Body of pancreas (tissue), 4 donors: ENCODE results near the gene ANKRD13B. TPM values are rescaled to one million over a fixed set of nuclear protein-coding genes. Genes with fewer than 3 reads are reported as not detected.

ENCODE experiments used
- ATAC-seq: fragments of 150-250 bp; one replicate; pipeline ENCODE4 v1.9.1; 2016
- DNase-seq, 4 donors: peaks; one replicate each; pipeline ENCODE4 v3.0.0-alpha.2; 2019
- H3K27ac ChIP-seq, 4 donors: fragments of 200-600 bp; sonication (generic); 1 replicate in 3 of 4; 2 replicates in 1 of 4; pipeline versions ENCODE4 v1.5.1 to v1.6.1; 2016 to 2019; ENCODE audit warnings: mild to moderate bottlenecking in 1 of 4, mixed read lengths in 1 of 4, moderate library complexity in 1 of 4
- H3K27me3 ChIP-seq, 2 donors: fragments of 200-600 bp; sonication (generic); one replicate each; pipeline ENCODE4 v1.6.0; 2016; ENCODE audit warnings: mild to moderate bottlenecking in 1 of 2
- H3K36me3 ChIP-seq, 2 donors: fragments of 200-600 bp; sonication (generic); replicated peaks in 1 of 2; 2 replicates each; pipeline ENCODE4 v1.5.1; 2016; ENCODE audit warnings: low read depth in 2 of 2; ENCODE audit not compliant: insufficient read depth in 1 of 2
- H3K4me1 ChIP-seq: fragments of 200-600 bp; sonication (generic); one replicate; pipeline ENCODE4 v1.6.0; 2016
- H3K4me3 ChIP-seq, 2 donors: fragments of 200-600 bp; sonication (generic); 1 replicate in 1 of 2; 2 replicates in 1 of 2; pipeline ENCODE4 v1.5.1; 2016 to 2019
- H3K9me3 ChIP-seq, 3 donors: fragments of 200-600 bp; sonication (generic); 1 replicate in 2 of 3; 2 replicates in 1 of 3; pipeline ENCODE4 v1.5.1; 2016
- POLR2A ChIP-seq, 3 donors: fragments of 450-650 bp; IDR thresholded peaks; one replicate each; pipeline ENCODE4 v1.6.1; 2016; ENCODE audit warnings: antibody characterized with exemption in 3 of 3, mild to moderate bottlenecking in 2 of 3
- WGBS, 2 donors: methylation state at CpG; one replicate each; pipeline ENCODE4 v1.1.5; 2017; 5-methylcytosine and 5-hydroxymethylcytosine counted together
- intact Hi-C: fragments of 100-400 bp; cut with DNase I; formaldehyde crosslinking; loops from one replicate; pipeline ENCODE4 v1.15.1; 2023
- total RNA-seq, 2 donors: library from RNA; depleted of rRNA; stranded (reverse); fragments of >200 nt; gene quantifications; one replicate each; pipeline ENCODE4 v1.1.0, GENCODE V29; 2016
- TF ChIP-seq, protein P1 (sequence below), 7 experiments: fragments of 450-650 bp in 4 of 7; fragments of 200-600 bp in 3 of 7; sonication (generic) in 3 of 7; IDR thresholded peaks; one replicate each; pipeline ENCODE4 v1.5.1; 2016 to 2019; ENCODE audit warnings: antibody characterized with exemption in 7 of 7

Gene ANKRD13B
- total RNA-seq, 2 donors from 2014 or later: 4.3 to 8.0 TPM

DNA sequence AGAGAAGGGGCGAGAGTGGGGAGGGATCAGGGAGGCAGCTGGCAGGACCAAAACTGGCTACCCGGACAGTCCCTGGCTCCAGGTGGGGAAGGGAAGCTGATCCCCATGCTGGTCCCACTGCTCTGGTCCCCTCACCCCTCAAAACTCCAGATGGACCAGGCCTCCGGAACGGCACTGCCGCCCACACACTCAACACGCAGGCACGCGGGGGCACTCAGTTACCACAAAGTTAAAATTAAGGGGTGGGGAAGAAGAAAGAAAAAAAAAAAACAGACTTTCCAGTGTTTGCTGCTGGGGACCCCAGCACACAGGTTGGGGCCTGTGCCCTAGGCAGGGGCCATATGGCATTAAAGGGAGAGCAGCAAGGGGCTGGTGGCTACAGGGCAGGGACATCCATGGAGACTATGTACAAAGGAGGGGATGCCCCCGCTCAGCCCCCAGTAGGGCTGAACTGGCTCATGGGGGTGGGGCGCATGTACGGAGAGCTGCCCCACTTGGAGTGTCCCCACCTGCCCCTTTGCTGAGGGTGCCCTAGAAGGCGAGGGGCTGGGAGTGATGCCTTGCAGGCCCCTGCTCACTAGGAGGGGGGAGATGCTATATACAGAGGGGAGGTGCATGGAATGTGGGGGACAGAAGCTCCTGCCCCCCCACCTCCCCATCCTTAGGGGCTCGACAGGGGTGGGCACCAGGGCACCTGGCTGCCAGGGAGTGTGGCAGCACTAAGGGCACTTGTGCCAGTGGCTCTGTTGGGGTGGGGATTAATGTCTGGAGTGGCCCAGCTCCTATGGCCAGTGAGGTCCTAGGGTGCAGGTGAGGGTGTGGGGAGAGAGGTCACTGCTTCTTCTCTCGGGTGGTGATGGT, 18.8 kb upstream of the ANKRD13B start:
- peaks cover 0 to 3% of the 10 kb centered on the region in 2 donors for H3K36me3 ChIP-seq
- peak; percentile 2 for ATAC-seq
- no peaks in the 10 kb centered on the region for H3K9me3 ChIP-seq
- H3K4me1 ChIP-seq: peaks cover 44% of the 10 kb centered on the region
- WGBS, 2 donors: 82 to 83% methylated on average over 11 to 14 of the region's 14 CpGs
- no peaks in the 10 kb centered on the region for H3K27me3 ChIP-seq
- H3K27ac ChIP-seq: peak overlapping the region in 2 of 4 donors; percentile 14 to 52
- no peak overlapping the region for H3K4me3 ChIP-seq
- DNase-seq: peak in 2 of 4 donors; percentile 4 to 8
- intact Hi-C loops: no loop called here
- TF ChIP-seq, protein P1, sequence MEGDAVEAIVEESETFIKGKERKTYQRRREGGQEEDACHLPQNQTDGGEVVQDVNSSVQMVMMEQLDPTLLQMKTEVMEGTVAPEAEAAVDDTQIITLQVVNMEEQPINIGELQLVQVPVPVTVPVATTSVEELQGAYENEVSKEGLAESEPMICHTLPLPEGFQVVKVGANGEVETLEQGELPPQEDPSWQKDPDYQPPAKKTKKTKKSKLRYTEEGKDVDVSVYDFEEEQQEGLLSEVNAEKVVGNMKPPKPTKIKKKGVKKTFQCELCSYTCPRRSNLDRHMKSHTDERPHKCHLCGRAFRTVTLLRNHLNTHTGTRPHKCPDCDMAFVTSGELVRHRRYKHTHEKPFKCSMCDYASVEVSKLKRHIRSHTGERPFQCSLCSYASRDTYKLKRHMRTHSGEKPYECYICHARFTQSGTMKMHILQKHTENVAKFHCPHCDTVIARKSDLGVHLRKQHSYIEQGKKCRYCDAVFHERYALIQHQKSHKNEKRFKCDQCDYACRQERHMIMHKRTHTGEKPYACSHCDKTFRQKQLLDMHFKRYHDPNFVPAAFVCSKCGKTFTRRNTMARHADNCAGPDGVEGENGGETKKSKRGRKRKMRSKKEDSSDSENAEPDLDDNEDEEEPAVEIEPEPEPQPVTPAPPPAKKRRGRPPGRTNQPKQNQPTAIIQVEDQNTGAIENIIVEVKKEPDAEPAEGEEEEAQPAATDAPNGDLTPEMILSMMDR (IDR thresholded peaks at IDR 0.05): no peak
- TF ChIP-seq POLR2A (IDR thresholded peaks at IDR 0.05): no peak

DNA sequence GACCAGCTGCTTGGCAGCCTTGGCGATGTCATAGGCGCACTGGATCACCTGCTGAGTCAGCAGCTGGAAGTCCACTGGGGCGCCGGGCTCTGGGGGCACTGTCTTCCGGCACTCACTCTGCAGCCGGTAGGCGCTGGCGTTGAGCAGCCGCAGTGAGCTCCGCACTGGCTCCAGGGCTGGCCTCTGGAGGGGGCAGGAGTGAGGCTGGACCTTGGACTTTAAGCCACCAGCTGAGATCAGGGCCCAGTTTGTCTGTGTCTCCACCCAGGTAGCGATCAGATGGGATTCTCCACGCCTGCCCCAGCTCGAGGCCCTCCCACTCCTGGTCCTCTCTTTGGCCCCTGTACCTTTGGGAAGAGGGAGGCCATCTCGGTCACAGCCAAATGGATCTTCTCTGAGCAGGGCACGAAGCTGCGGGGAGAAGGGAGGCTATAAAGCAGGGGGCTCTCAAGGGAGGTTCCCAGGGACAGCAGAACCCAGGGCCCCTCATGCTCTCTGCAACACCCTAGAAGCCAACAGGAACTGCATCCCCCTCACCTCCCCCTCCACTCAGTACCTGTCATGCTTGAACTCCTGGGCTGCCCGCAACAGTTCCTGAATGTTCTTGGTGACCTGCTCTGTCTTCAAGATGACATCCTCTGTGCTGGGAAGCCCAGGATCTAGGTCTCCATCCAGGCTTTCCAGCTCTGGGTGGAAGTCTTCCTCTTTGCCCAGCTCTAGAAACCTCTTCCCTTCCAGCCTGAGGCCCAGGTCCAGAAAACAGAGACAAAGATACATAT, 18.0 kb upstream of the ANKRD13B start:
- H3K27me3 ChIP-seq: no peaks in the 10 kb centered on the region
- TF ChIP-seq POLR2A (IDR thresholded peaks at IDR 0.05): no peak
- TF ChIP-seq, protein P1 (IDR thresholded peaks at IDR 0.05): peak in 2 of 7 experiments; percentile 19 to 22
- H3K4me1 ChIP-seq: peaks cover 37% of the 10 kb centered on the region
- peaks cover 0 to 3% of the 10 kb centered on the region in 2 donors for H3K36me3 ChIP-seq
- peak overlapping the region in 3 of 4 donors; percentile 14 to 52 (median 15) for H3K27ac ChIP-seq
- ATAC-seq (peak; percentile 67), DNase-seq (peak; percentile 61 to 78 (median 74))
- H3K9me3 ChIP-seq: no peaks in the 10 kb centered on the region
- intact Hi-C loops: no loop called here
- WGBS, 2 donors: 33 to 35% methylated on average over 7 to 16 of the region's 17 CpGs
- H3K4me3 ChIP-seq: no peak overlapping the region

DNA sequence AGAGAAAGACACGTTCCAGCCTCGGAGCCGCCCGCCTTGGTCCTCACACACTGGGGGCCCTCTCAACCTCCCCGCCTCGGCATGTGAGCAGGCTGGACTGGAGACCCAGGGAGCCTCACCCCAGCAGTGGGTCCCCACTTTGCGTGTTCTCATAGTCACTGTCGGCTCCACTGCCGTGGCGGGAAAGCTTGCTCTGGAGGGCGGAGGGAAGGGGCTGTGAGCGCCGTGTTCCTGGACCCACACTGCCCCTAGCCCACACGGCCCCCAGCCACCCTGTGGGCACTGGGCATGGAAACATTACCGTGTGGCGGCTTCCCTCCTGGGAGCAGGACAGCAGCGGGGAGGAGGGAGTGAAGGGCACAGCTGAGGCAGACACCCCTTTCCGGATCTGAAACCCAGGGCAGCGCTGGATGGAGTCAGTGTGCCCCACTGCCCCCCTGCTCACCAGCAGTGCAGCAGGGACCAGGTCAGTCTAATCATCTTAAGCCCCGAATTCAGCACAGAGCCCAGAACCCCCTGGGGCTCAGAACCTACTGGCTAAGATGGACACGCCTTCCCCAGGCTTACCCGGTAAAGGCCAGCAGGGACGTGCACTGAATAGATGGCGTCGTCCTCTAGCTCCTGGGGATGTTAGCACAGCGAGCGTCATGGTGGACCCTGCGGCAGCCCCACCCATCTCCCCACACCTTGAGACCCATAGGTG, 17.3 kb upstream of the ANKRD13B start:
- ATAC-seq (no peak), DNase-seq (peak in 2 of 4 donors; percentile 5 to 9)
- intact Hi-C loops: no loop called here
- Histone ChIP-seq H3K4me3 (no peak overlapping the region), H3K36me3 (peaks cover 0 to 3% of the 10 kb centered on the region in 2 donors), H3K27me3 (no peaks in the 10 kb centered on the region), H3K4me1 (peaks cover 34% of the 10 kb centered on the region), H3K9me3 (no peaks in the 10 kb centered on the region), H3K27ac (peak overlapping the region in 1 of 4 donors; percentile 14)
- no peak for TF ChIP-seq POLR2A (IDR thresholded peaks at IDR 0.05)
- TF ChIP-seq, protein P1 (IDR thresholded peaks at IDR 0.05): no peak
- 89 to 90% methylated on average over 20 to 26 of the region's 28 CpGs for WGBS, 2 donors

DNA sequence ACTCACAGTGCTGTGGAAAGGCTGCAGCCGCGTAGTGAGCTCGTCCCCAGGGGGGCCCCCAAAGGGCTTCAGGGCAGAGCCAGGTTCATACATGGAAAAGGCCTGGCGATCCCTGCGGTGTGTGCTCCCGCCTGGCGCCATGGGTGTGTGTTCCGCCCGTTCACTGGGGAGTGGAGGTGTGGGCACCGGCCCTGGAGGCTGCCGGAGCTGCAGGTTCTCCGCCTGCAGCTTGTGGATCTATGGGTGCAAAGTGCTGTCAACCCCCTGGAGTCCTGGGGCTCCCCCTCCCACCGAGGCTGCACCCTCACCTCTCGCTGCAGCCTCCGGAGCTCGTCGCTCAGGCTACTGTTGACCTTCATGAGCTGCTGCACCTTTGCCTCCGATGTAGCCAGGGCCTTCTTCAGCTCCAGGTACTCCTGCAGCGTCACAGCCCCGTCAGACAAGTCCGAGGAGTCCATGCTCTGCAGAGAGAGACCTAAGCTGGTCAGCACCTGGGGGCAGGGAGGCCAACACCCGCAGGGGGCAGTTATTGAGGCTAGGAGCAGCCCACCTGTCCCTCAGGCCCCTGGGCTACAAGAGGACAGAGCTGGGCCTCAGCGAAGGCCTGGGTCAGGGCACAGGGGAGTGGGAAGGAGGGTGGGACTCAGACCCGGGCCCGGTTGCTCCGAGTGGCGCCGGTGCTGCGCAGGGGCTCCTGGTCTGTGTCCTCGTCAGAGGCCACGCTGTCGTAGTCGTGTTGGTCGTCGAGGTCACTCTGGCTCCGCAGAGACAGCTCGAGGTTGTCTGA, 16.5 kb upstream of the ANKRD13B start:
- DNase-seq (peak in 2 of 4 donors; percentile 7 to 11), ATAC-seq (no peak)
- no peaks in the 10 kb centered on the region for H3K9me3 ChIP-seq
- peaks cover 34% of the 10 kb centered on the region for H3K4me1 ChIP-seq
- WGBS, 2 donors: 92 to 96% methylated on average over 13 to 37 of the region's 37 CpGs
- intact Hi-C loops: no loop called here
- H3K27ac ChIP-seq: no peak overlapping the region
- TF ChIP-seq, protein P1 (IDR thresholded peaks at IDR 0.05): no peak
- TF ChIP-seq POLR2A (IDR thresholded peaks at IDR 0.05): no peak
- H3K36me3 ChIP-seq: peaks cover 0 to 3% of the 10 kb centered on the region in 2 donors
- H3K27me3 ChIP-seq: no peaks in the 10 kb centered on the region
- no peak overlapping the region for H3K4me3 ChIP-seq
